ENCODE data around the gene MED7. TPM values are rescaled to one million over a fixed set of nuclear protein-coding genes. Genes with fewer than 3 reads are reported as not detected.
A peak's percentile ranks its signal among the peaks of the same experiment; 100 is the strongest.

Gene MED7
- total RNA-seq, 1 experiment from 2014 or later, result 17.3 TPM

GRCh38 chr5:157143127-157143971, 684 bp upstream of the MED7 start:
- Histone ChIP-seq H3K4me1 (no peaks in the 10 kb centered on the region), H3K9me3 (no peaks in the 10 kb centered on the region), H3K36me3 (ENCODE audit: control insufficient read depth, insufficient read depth, low read length) (peaks cover 2% of the 10 kb centered on the region; the same call in 1 of the 2 replicates), H3K27me3 (replicated peaks; ENCODE audit: control insufficient read depth, insufficient read depth, low read length) (no peaks in the 10 kb centered on the region), H3K4me3 (ENCODE audit: low read depth, low read length) (peak overlapping the region; percentile 47)
- Mint-ChIP-seq H3K4me3 (ENCODE audit: unreplicated experiment) (peak overlapping the region; percentile 96), H3K9me3 (ENCODE audit: unreplicated experiment) (no peaks in the 10 kb centered on the region), H3K27ac (ENCODE audit: unreplicated experiment) (peak overlapping the region; percentile 98), H3K36me3 (ENCODE audit: insufficient read depth, unreplicated experiment) (peaks cover 34% of the 10 kb centered on the region), H3K4me1 (ENCODE audit: low read depth, unreplicated experiment) (peaks cover 8% of the 10 kb centered on the region), H3K27me3 (ENCODE audit: insufficient read depth, unreplicated experiment) (no peaks in the 10 kb centered on the region)
- ChIA-PET CTCF (interaction anchor here (0.7 to 2.3 kb wide), 4 partner anchors 11 to 207 kb away, joined by 3 to 14 read pairs (median 3); partner anchors contain the start of gene HAVCR1), POLR2A (interaction anchor here (0.6 to 1.9 kb wide), 7 partner anchors 11 to 567 kb away, joined by 3 to 11 read pairs (median 4); partner anchors contain the start of gene HAVCR1)
- BruUV-seq (replicated peaks), result TSS peak; percentile 100
- DNase-seq, result peak in 1 of 2 experiments; percentile 10
- intact Hi-C loops (cut with micrococcal nuclease; ENCODE audit: unreplicated experiment), result no loop called here
- no peak for TF ChIP-seq CTCF (IDR thresholded peaks at IDR 0.05; ENCODE audit: insufficient read depth in 1 of 2, low read depth in 1 of 2, low read length in 1 of 2, severe bottlenecking in 1 of 2, unreplicated experiment in 1 of 2)

GRCh38 chr5:157137691-157138090, 5.0 kb downstream of the MED7 start:
- no peak for TF ChIP-seq CTCF (IDR thresholded peaks at IDR 0.05; ENCODE audit: insufficient read depth in 1 of 2, low read depth in 1 of 2, low read length in 1 of 2, severe bottlenecking in 1 of 2, unreplicated experiment in 1 of 2)
- CTCF ChIA-PET, result no interaction called here
- Histone ChIP-seq H3K27me3 (replicated peaks; ENCODE audit: control insufficient read depth, insufficient read depth, low read length) (no peaks in the 10 kb centered on the region), H3K9me3 (no peaks in the 10 kb centered on the region), H3K4me3 (ENCODE audit: low read depth, low read length) (no peak overlapping the region), H3K36me3 (ENCODE audit: control insufficient read depth, insufficient read depth, low read length) (peaks cover 2% of the 10 kb centered on the region; the same call in 1 of the 2 replicates), H3K4me1 (no peaks in the 10 kb centered on the region)
- no peak for DNase-seq
- H3K9me3 Mint-ChIP-seq (ENCODE audit: unreplicated experiment), result no peaks in the 10 kb centered on the region
- H3K36me3 Mint-ChIP-seq (ENCODE audit: insufficient read depth, unreplicated experiment), result peaks cover 29% of the 10 kb centered on the region
- H3K27ac Mint-ChIP-seq (ENCODE audit: unreplicated experiment), result no peak overlapping the region
- no TSS peak for BruUV-seq (replicated peaks)
- H3K27me3 Mint-ChIP-seq (ENCODE audit: insufficient read depth, unreplicated experiment), result no peaks in the 10 kb centered on the region
- intact Hi-C loops (cut with micrococcal nuclease; ENCODE audit: unreplicated experiment), result no loop called here
- POLR2A ChIA-PET, result no interaction called here
- no peak overlapping the region for H3K4me3 Mint-ChIP-seq (ENCODE audit: unreplicated experiment)
- H3K4me1 Mint-ChIP-seq (ENCODE audit: low read depth, unreplicated experiment), result peaks cover 8% of the 10 kb centered on the region

- peaks cover 14% of the 10 kb centered on the region for H3K4me1 Mint-ChIP-seq (ENCODE audit: low read depth, unreplicated experiment)
- ChIA-PET CTCF (interaction anchor here (0.6 to 2.0 kb wide), 10 partner anchors 10 to 711 kb away, joined by 3 to 14 read pairs (median 4); partner anchors contain the start of genes HAVCR1 and MED7), POLR2A (interaction anchor here (0.7 to 2.4 kb wide), 2 partner anchors 10 to 215 kb away, joined by 4 to 11 read pairs; partner anchors contain the start of gene MED7)
- no peak for DNase-seq
- H3K9me3 Mint-ChIP-seq (ENCODE audit: unreplicated experiment), result no peaks in the 10 kb centered on the region
- peaks cover 4% of the 10 kb centered on the region for H3K36me3 Mint-ChIP-seq (ENCODE audit: insufficient read depth, unreplicated experiment)
- Histone ChIP-seq H3K4me1 (peaks cover 17% of the 10 kb centered on the region; the same call in 1 of the 2 replicates), H3K27me3 (replicated peaks; ENCODE audit: control insufficient read depth, insufficient read depth, low read length) (no peaks in the 10 kb centered on the region), H3K36me3 (ENCODE audit: control insufficient read depth, insufficient read depth, low read length) (no peaks in the 10 kb centered on the region), H3K4me3 (ENCODE audit: low read depth, low read length) (no peak overlapping the region), H3K9me3 (no peaks in the 10 kb centered on the region)
- TF ChIP-seq CTCF (IDR thresholded peaks at IDR 0.05; ENCODE audit: insufficient read depth in 1 of 2, low read depth in 1 of 2, low read length in 1 of 2, severe bottlenecking in 1 of 2, unreplicated experiment in 1 of 2), result no peak
- intact Hi-C loops (cut with micrococcal nuclease; ENCODE audit: unreplicated experiment), result loop anchor here (1.0 to 5.0 kb wide), 10 partner anchors 73 to 1515 kb away; partner anchors contain the start of gene HAVCR1
- no peak overlapping the region for H3K27ac Mint-ChIP-seq (ENCODE audit: unreplicated experiment)
- no peaks in the 10 kb centered on the region for H3K27me3 Mint-ChIP-seq (ENCODE audit: insufficient read depth, unreplicated experiment)
- H3K4me3 Mint-ChIP-seq (ENCODE audit: unreplicated experiment), result no peak overlapping the region
- no TSS peak for BruUV-seq (replicated peaks)
Measured at GRCh38 chr5:157132281-157132612, 10.4 kb downstream of the MED7 start.
